HepG2 (cell line): ENCODE results near the gene ANKRD55.
"Not testable (repeated sequence)": the region's sequence is repeated elsewhere in the genome, so short reads cannot be mapped to it uniquely, and the experiment has no call there.

Experiments
- CEBPB ChIP-seq: IDR thresholded peaks from 2 replicates; pipeline ENCODE4 v1.6.1; 2011; ENCODE audit warnings: low read depth, low read length, improper control_type of control experiment, borderline replicate concordance
- CREB1 ChIP-seq, 2 experiments: fragments of 450-650 bp in 1 of 2; IDR thresholded peaks; 2 replicates each; pipeline ENCODE4 v1.6.1; 2016 to 2017; ENCODE audit warnings: control low read depth in 1 of 2, mild to moderate bottlenecking in 1 of 2, missing compliant biosample characterization in 1 of 2, missing genetic modification characterization in 1 of 2
- ESRRA ChIP-seq: sonication (generic); formaldehyde crosslinking; IDR thresholded peaks from 2 replicates; pipeline ENCODE4 v1.5.1; 2020; ENCODE audit warnings: mild to moderate bottlenecking, low read depth, missing genetic modification reagents
- FOXM1 ChIP-seq: sonication (generic); formaldehyde crosslinking; IDR thresholded peaks from 2 replicates; pipeline ENCODE4 v1.5.0; 2020; ENCODE audit warnings: missing genetic modification reagents
- GABPA ChIP-seq, 2 experiments: IDR thresholded peaks; 2 replicates each; pipeline ENCODE4 v1.6.1; 2011 to 2016; ENCODE audit warnings: low read depth in 2 of 2, low read length in 1 of 2, missing biosample characterization in 1 of 2, missing genetic modification characterization in 1 of 2
- KLF6 ChIP-seq: IDR thresholded peaks from 2 replicates; pipeline ENCODE4 v1.8.0; 2016; ENCODE audit warnings: missing biosample characterization, missing genetic modification reagents
- NFYB ChIP-seq: sonication (generic); formaldehyde crosslinking; IDR thresholded peaks from 2 replicates; pipeline ENCODE4 v1.4.0; 2020; ENCODE audit warnings: missing genetic modification reagents
- SP1 ChIP-seq, 2 experiments: fragments of 450-650 bp in 1 of 2; sonication (generic) in 1 of 2; formaldehyde crosslinking in 1 of 2; IDR thresholded peaks; 2 replicates each; pipeline versions ENCODE4 v1.4.0 to v1.6.1; 2016 to 2020; ENCODE audit warnings: missing genetic modification reagents in 1 of 2
- TAF1 ChIP-seq: sonication (generic); formaldehyde crosslinking; IDR thresholded peaks from 2 replicates; pipeline ENCODE4 v1.4.0; 2020; ENCODE audit warnings: missing genetic modification reagents
- ZNF205 ChIP-seq: IDR thresholded peaks from 2 replicates; pipeline ENCODE4 v1.6.1; 2018; ENCODE audit warnings: missing biosample characterization, missing genetic modification reagents
- ZNF737 ChIP-seq: sonication (generic); formaldehyde crosslinking; IDR thresholded peaks from 2 replicates; pipeline ENCODE4 v1.5.0; 2020; ENCODE audit warnings: missing genetic modification reagents, mild to moderate bottlenecking, borderline replicate concordance
- TF ChIP-seq, protein P1 (sequence below): sonication (generic); formaldehyde crosslinking; IDR thresholded peaks from 2 replicates; pipeline ENCODE4 v1.4.0; 2020; ENCODE audit warnings: missing genetic modification reagents
- TF ChIP-seq, protein P2 (sequence below): sonication (generic); formaldehyde crosslinking; IDR thresholded peaks from 2 replicates; pipeline ENCODE4 v1.5.0; 2020; ENCODE audit warnings: mild to moderate bottlenecking, missing genetic modification reagents, moderate library complexity

DNA sequence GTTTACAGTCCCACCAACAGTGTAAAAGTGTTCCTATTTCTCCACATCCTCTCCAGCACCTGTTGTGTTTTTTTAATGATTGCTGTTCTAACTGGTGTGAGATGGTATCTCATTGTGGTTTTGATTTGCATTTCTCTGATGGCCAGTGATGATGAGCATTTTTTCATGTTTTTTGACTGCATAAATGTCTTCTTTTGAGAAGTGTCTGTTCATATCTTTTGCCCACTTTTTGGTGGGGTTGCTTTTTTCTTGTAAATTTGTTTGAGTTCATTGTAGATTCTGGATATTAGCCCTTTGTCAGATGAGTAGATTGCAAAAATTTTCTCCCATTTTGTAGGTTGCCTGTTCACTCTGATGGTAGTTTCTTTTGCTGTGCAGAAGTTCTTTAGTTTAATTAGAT, 29.2 kb downstream of the ANKRD55 start:
- not testable (repeated sequence) for TF ChIP-seq ZNF737 (CRISPR knock-in tag); SP1 (IDR thresholded peaks at IDR 0.05); SP1 (CRISPR knock-in tag; IDR thresholded peaks at IDR 0.05); CREB1 (IDR thresholded peaks at IDR 0.05); CREB1 (CRISPR knock-in tag; IDR thresholded peaks at IDR 0.05); ZNF205 (CRISPR knock-in tag); ESRRA (CRISPR knock-in tag); GABPA (IDR thresholded peaks at IDR 0.05; ENCODE audit: low read depth, low read length); GABPA (CRISPR knock-in tag; IDR thresholded peaks at IDR 0.05; ENCODE audit: low read depth); TAF1 (CRISPR knock-in tag); KLF6 (CRISPR knock-in tag); NFYB (CRISPR knock-in tag); FOXM1 (CRISPR knock-in tag); CEBPB
- TF ChIP-seq, protein P1, sequence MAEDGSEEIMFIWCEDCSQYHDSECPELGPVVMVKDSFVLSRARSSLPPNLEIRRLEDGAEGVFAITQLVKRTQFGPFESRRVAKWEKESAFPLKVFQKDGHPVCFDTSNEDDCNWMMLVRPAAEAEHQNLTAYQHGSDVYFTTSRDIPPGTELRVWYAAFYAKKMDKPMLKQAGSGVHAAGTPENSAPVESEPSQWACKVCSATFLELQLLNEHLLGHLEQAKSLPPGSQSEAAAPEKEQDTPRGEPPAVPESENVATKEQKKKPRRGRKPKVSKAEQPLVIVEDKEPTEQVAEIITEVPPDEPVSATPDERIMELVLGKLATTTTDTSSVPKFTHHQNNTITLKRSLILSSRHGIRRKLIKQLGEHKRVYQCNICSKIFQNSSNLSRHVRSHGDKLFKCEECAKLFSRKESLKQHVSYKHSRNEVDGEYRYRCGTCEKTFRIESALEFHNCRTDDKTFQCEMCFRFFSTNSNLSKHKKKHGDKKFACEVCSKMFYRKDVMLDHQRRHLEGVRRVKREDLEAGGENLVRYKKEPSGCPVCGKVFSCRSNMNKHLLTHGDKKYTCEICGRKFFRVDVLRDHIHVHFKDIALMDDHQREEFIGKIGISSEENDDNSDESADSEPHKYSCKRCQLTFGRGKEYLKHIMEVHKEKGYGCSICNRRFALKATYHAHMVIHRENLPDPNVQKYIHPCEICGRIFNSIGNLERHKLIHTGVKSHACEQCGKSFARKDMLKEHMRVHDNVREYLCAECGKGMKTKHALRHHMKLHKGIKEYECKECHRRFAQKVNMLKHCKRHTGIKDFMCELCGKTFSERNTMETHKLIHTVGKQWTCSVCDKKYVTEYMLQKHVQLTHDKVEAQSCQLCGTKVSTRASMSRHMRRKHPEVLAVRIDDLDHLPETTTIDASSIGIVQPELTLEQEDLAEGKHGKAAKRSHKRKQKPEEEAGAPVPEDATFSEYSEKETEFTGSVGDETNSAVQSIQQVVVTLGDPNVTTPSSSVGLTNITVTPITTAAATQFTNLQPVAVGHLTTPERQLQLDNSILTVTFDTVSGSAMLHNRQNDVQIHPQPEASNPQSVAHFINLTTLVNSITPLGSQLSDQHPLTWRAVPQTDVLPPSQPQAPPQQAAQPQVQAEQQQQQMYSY (CRISPR knock-in tag): not testable (repeated sequence)
- TF ChIP-seq, protein P2, sequence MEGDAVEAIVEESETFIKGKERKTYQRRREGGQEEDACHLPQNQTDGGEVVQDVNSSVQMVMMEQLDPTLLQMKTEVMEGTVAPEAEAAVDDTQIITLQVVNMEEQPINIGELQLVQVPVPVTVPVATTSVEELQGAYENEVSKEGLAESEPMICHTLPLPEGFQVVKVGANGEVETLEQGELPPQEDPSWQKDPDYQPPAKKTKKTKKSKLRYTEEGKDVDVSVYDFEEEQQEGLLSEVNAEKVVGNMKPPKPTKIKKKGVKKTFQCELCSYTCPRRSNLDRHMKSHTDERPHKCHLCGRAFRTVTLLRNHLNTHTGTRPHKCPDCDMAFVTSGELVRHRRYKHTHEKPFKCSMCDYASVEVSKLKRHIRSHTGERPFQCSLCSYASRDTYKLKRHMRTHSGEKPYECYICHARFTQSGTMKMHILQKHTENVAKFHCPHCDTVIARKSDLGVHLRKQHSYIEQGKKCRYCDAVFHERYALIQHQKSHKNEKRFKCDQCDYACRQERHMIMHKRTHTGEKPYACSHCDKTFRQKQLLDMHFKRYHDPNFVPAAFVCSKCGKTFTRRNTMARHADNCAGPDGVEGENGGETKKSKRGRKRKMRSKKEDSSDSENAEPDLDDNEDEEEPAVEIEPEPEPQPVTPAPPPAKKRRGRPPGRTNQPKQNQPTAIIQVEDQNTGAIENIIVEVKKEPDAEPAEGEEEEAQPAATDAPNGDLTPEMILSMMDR: not testable (repeated sequence)
